GM18858 (cell line): ENCODE measurements around the gene JAKMIP1.

Source experiments
- ATAC-seq: cut with Tn5 transposase; IDR thresholded peaks from one replicate; pipeline ENCODE4 v1.9.1; 2021; ENCODE audit not compliant: unreplicated experiment

JAKMIP1 gene

GRCh38 chr4:6183740-6184139 is 16.6 kb downstream of the JAKMIP1 start:
- peak; percentile 36 for ATAC-seq

GRCh38 chr4:6182376-6183280 is 17.7 kb downstream of the JAKMIP1 start:
- ATAC-seq = no peak

- ATAC-seq = peak; percentile 88
Measured at GRCh38 chr4:6180841-6181631, 19.3 kb downstream of the JAKMIP1 start.

- no peak for ATAC-seq
Measured at GRCh38 chr4:6179362-6179761, 21.0 kb downstream of the JAKMIP1 start.

- no peak for ATAC-seq
Measured at GRCh38 chr4:6178757-6179156, 21.6 kb downstream of the JAKMIP1 start.

- ATAC-seq = no peak
Measured at GRCh38 chr4:6177587-6178197, 22.7 kb downstream of the JAKMIP1 start.

GRCh38 chr4:6175426-6175825 is 24.9 kb downstream of the JAKMIP1 start:
- ATAC-seq = no peak

- no peak for ATAC-seq
Measured at GRCh38 chr4:6172927-6173200, 27.5 kb downstream of the JAKMIP1 start.

- no peak for ATAC-seq
Measured at GRCh38 chr4:6172093-6172926, 28.0 kb downstream of the JAKMIP1 start.

- ATAC-seq = no peak
Measured at GRCh38 chr4:6169239-6169638, 31.1 kb downstream of the JAKMIP1 start.

- ATAC-seq = no peak
Measured at GRCh38 chr4:6165766-6166165, 34.6 kb downstream of the JAKMIP1 start.

GRCh38 chr4:6162885-6163284 is 37.5 kb downstream of the JAKMIP1 start:
- no peak for ATAC-seq

GRCh38 chr4:6161921-6162464 is 38.4 kb downstream of the JAKMIP1 start:
- no peak for ATAC-seq

- ATAC-seq = no peak
Measured at GRCh38 chr4:6160536-6160935, 39.8 kb downstream of the JAKMIP1 start.

GRCh38 chr4:6157926-6158325 is 42.4 kb downstream of the JAKMIP1 start:
- no peak for ATAC-seq

GRCh38 chr4:6155996-6156750 is 44.2 kb downstream of the JAKMIP1 start:
- ATAC-seq = no peak

GRCh38 chr4:6154875-6155274 is 45.5 kb downstream of the JAKMIP1 start:
- ATAC-seq = no peak

GRCh38 chr4:6153874-6154273 is 46.5 kb downstream of the JAKMIP1 start:
- no peak for ATAC-seq

- no peak for ATAC-seq
Measured at GRCh38 chr4:6152869-6153705, 47.3 kb downstream of the JAKMIP1 start.
